ENCODE results near the gene S100A9.
"Not testable (repeated sequence)": the region's sequence is repeated elsewhere in the genome, so short reads cannot be mapped to it uniquely, and the experiment has no call there.

The S100A9 gene

GRCh38 chr1:153345187-153346076 is 12.2 kb upstream of the S100A9 start:
- DNase-seq = no peak

DNA sequence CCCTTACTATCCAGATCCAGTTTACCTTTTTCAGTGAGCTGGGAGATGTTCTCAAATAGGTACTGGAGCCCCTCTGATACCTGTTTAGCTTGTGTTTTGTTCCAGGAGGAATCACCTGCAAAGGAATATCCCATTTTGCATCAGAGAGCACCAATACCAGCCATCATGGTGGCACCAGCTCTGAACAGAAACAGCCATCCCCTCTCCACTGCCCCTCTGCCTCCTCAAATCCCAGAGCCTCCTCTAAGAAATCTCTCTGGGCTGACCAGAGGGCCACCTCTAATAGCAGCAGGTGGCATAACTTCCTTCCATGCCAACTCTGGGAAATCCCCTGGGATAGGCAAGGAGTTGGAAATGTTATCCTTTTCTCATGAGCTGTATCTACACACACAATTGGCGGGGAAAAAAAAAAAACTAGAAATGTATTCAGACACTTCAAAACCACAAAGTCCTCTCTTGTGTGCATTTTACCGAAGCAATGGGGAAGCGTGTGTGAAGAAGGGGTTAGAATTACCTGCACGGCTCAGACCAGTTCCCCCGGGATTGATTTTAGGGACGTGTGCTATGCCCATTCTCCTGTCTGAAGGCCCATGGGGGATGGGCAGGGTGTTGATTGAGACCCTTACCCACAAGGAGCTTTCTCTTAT is 11.5 kb upstream of the S100A9 start:
- DNase-seq = no peak

DNA sequence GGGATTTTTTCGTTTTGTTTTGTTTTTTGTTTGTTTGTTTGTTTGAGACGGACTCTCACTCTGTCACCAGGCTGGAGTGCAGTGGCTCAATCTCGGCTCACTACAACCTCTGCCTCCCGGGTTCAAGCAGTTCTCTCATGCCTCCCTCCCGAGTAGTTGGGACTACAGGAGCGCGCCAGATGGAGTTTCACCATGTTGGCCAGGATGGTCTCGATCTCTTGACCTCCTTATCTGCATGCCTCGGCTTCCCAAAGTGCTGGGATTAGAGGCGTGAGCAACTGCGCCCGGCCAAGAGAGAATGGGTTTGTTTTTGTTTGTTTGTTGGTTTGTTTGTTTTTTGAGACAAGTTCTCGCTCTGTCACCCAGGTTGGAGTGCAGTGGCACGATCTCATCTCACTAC is 10.6 kb upstream of the S100A9 start:
- DNase-seq = not testable (repeated sequence)

DNA sequence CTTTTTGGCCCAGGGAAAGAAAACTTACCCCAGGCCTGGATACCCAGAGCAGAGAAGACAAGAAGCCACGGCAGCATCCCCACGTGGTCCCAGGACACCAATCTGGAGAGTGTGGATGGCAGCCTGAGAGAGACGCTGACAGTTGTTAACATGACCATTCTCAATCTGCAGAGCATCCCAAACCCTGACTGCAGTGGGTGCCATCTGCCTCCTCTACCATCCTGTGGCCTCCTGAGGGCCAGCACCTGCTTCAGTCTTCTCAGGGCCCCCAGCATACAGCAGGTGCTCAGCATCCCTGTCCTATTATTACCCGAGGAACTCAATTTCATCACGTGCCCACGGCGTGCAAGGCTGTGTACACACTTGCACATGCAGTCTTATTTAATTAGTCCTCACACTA is 9.8 kb upstream of the S100A9 start:
- DNase-seq = no peak

DNA sequence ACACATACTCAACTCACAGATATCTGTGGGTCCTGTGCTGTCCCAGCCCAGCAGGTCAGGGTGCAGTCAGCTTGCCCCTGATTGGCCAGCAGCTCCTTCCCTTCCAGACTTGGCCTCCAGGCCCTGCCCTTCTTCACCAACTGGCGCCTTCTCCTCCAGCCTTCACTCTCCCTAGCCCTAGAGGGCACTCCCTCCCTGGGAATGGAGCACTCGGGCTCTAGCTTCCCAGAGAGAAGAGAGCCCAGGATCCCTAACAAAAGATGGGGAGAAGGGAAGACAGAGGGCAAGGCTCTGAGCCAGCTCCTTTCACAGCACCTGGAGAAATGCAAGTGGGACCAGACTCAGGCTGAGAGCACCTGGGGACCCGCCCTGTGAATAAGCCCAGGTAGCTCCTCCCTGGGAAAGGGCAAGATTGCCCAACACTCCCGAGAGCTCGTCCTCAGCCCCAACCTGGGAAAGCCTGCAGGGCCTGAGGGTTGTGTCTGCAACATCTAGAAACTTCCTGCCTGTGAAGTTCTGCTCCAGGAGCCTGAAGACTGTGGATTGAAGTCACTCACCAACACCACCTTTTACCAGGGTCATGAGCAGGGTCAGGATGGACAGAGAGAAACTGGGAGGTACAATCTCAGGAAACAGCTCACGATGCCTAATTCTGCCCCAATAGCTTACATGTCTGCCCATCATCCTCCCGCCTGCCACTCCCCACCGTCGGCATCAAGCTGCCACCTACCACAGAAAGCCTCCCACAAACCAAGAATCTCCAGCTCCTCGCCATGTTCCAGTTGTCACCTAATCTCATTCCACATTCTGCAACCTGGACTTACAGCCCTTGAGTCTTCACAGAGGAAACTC is 8.9 kb upstream of the S100A9 start, which contains the start of gene PGLYRP4:
Gene PGLYRP4, minus strand, starts transcription at position 331 of the 852 bp plus-strand sequence. CDS start 909 bp downstream, outside the sequence.
- DNase-seq = no peak

GRCh38 chr1:153349363-153350320 is 8.0 kb upstream of the S100A9 start:
- no peak for DNase-seq

DNA sequence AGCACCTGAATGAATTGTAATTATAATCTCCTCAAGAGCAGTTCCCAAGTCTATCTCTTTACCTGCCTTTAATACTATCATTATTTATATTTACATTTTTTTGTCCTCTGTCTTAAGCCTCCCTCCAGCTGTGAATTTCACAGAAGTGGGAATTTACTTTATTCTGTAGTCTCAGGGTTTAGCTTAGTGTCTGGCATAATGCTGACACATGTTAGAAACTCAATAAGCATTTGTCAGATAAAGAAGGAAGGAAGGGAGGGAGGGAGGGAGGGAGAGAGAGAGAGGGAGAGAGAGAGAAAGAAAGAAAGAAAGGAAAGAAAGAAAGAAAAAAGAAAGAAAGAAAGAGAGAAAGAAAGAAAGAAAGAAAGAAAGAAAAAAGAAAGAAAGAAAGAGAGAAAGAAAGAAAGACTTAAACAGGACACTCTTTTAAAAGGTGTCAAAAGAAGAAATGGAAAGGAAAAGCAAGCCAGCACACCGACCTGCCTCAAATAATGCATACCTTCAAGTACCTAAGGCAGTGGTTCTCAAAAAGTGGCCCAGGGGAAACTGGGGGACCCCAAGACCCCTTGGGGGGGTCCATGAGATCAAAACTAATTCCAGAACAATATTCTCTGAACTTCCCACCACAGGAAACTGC is 7.2 kb upstream of the S100A9 start:
- DNase-seq = no peak

DNA sequence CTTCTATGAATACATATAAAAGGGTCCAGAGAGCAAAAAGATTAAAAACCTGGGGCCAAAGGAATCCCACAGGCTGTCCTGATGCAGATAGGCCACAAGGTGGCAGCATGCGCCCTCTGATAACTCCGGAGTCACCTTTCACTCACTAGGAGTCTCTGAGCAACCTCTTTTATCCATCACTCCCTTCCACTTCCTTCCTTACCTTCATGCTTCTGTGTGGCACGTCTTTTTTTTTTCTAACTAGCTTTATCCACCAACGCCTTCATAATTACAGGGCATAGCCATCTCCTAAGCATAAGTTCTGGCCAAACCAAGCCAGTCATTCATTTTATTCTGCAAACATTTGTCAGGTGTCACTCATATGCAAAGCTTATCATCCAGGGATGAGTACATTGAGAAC is 5.1 kb upstream of the S100A9 start:
- DNase-seq = peak; percentile 67

- no peak for DNase-seq
Observed at GRCh38 chr1:153353226-153353947, 4.3 kb upstream of the S100A9 start.

DNA sequence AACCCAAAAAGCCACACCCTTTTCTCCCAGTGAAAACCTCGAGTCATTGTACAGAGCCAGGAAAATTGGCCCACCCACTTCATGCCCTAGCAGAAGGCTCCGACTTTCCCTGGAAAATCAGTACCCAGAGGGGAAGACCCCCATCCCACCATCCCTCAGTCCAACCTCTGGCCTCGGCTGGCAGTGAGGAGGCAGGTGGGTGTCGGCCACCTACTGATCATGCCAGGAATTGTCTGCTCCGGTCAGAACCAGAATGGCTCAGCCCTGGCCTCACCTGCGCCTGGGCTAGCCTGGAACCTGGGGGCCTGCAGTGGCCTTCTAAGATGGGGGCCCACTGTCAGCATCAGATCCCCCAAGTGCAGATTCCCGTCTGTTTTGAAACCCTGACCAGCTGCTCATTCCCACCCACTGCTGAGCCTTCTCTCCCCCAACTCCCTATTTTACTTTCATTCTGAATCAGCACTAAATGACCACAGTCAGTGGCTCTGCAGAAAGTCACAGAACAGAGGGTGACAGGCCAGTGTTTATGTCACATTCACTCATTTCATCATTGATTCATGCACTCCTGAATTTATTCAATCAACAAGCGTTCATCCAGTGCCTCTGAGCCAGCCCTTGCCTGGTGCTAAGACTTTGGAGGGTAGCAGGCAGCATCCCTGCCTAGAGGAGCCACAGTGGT is 3.0 kb upstream of the S100A9 start:
- no peak for DNase-seq

DNA sequence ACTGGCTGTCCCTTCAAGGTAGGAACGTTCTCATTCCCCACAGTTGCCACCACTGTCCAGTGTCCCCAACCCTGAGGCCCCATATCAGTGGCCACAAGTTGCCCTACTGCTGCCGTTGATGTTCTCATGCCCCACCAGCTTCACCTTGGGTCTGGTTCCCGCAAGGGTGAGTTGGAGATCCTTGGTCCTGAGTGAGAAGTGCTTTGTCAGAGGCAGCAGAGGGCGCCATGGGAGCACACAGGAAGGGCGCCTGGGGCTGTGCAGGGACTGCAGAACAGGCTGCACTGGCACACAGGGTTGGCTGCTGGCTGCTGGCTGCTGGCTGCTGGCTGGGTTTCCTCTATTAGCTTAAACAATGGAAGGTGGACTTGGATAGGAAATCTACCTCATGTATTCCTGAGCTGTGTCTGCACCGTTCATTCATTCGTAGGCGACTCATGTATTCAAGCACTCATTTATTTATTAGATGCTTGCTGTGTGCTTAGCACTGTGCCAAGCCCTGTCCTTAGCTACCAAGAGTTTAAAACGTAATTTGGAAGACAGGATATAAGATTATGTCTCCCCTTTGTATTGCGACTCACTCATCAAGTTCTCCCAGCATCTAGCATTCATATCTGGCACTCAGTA is 2.1 kb upstream of the S100A9 start:
- peak; percentile 86 for DNase-seq

DNA sequence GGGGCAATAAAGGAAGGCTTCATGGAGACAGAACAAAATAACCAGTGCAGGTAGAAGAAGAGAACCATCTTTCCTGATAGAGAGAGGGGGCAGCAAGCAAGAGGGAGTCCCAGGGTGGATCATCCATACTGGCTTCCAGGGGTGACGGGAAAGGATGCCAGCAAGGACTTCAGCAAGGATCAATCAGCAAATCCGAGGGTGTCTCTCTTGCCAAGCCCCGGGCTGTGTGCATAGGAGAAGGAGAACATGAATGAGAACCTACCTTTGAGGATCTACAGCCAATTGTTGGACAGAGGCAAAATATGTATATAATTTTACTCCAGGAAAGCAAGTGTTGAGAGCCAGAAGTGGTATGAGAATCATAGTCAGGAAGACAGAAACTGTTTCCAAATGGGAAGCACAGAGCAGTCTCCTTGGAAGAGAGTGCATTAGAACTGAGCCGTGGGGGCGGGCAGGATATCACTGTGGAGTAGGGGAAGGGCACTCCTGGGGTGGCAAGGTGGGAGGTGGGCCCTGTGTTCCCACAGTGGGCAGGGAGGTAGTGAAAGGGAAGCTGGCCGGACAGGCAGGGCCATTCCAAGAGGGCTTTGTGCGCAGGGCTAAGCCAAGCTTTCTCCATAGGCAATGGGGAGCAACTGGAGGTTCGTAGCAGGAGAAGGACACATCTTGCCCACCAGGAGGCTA is 1.1 kb upstream of the S100A9 start:
- no peak for DNase-seq

GRCh38 chr1:153357076-153357852 is 390 bp upstream of the S100A9 start:
- DNase-seq = peak; percentile 91

DNA sequence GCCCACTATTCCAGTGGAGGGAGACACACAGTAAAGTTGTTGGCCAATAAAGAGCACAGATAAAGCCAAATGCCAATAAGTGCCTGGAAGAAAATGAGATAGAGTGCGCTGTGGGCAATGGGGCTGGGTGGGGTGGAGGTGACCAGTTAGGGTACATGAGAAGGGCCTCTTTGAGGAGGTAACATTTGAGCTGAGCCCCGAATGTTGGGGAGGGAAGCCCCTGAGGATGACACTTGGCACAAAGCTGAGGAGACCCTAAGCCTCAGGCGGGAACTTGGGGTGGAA is 979 bp downstream of the S100A9 start:
- DNase-seq = no peak

GRCh38 chr1:153359241-153359640 is 1.6 kb downstream of the S100A9 start:
- no peak for DNase-seq

- peak; percentile 74 for DNase-seq
Observed at GRCh38 chr1:153360190-153360589, 2.5 kb downstream of the S100A9 start.

- DNase-seq = no peak
Observed at GRCh38 chr1:153360592-153361479, 3.2 kb downstream of the S100A9 start.

Measured in inflammatory macrophage treated with lipopolysaccharide for 4 hours (primary cell).